Testis (tissue), 2 donors: ENCODE results near the gene CABCOCO1.

ENCODE experiments used
- CTCF ChIP-seq, 3 experiments: fragments of 450-650 bp in 2 of 3; fragments of 200-600 bp in 1 of 3; sonication (generic) in 1 of 3; IDR thresholded peaks; one replicate each; pipeline ENCODE4 v1.5.1; 2016 to 2019; ENCODE audit warnings: antibody characterized with exemption in 3 of 3, mild to moderate bottlenecking in 2 of 3, moderate library complexity in 1 of 3
- POLR2A ChIP-seq: fragments of 450-650 bp; IDR thresholded peaks from one replicate; pipeline ENCODE4 v1.6.1; 2017; ENCODE audit warnings: antibody characterized with exemption, mild to moderate bottlenecking, moderate library complexity

GRCh38 chr10:61754587-61755550 lies 92.1 kb downstream of the CABCOCO1 start:
- TF ChIP-seq CTCF (IDR thresholded peaks at IDR 0.05) (no peak), POLR2A (no peak)
